Keratinocyte (primary cell): ENCODE measurements around the gene HS3ST3A1. TPM values are rescaled to one million over a fixed set of nuclear protein-coding genes. Genes with fewer than 3 reads are reported as not detected.

Experiments
- DNase-seq: peaks from one replicate; pipeline ENCODE4 v3.0.0-alpha.2; 2011; ENCODE audit warnings: low read depth, missing footprints, low spot score
- FAIRE-seq: peaks from 2 replicates; lab custom pipeline; 2011; peaks lifted over from hg19 to GRCh38; lab: Jason Lieb, UNC
- H2AFZ ChIP-seq: 2 replicates; pipeline ENCODE4 v1.6.0; 2012; ENCODE audit warnings: low read length, control low read depth, inconsistent platforms; ENCODE audit not compliant: control insufficient read depth
- H3K27ac ChIP-seq: 2 replicates; pipeline ENCODE4 v1.5.1; 2011; ENCODE audit warnings: low read length; ENCODE audit not compliant: control insufficient read depth, insufficient read depth
- H3K27me3 ChIP-seq: 3 replicates; pipeline ENCODE4 v1.6.0; 2011; ENCODE audit warnings: low read length; ENCODE audit not compliant: control insufficient read depth, insufficient read depth; ENCODE audit errors: extremely low read depth
- H3K36me3 ChIP-seq, 2 experiments: 2 replicates in 1 of 2; 3 replicates in 1 of 2; pipeline ENCODE4 v1.5.1; 2011; ENCODE audit warnings: low read length in 2 of 2, mild to moderate bottlenecking in 1 of 2; ENCODE audit not compliant: control insufficient read depth in 2 of 2, insufficient read depth in 2 of 2; ENCODE audit errors: extremely low read depth in 1 of 2
- H3K4me1 ChIP-seq: 3 replicates; pipeline ENCODE4 v1.5.1; 2011; ENCODE audit warnings: low read length; ENCODE audit not compliant: control insufficient read depth, insufficient read depth; ENCODE audit errors: extremely low read depth
- H3K4me2 ChIP-seq: 3 replicates; pipeline ENCODE4 v1.6.0; 2011; ENCODE audit warnings: low read depth, low read length; ENCODE audit not compliant: control insufficient read depth, insufficient read depth; ENCODE audit errors: extremely low read depth
- H3K4me3 ChIP-seq, 3 experiments: fragments of 200-600 bp in 1 of 3; sonication (generic) in 1 of 3; 2 replicates in 2 of 3; 3 replicates in 1 of 3; pipeline ENCODE4 v1.5.1; 2011 to 2016; ENCODE audit warnings: low read length in 3 of 3, mild to moderate bottlenecking in 3 of 3, control low read depth in 2 of 3, inconsistent platforms in 1 of 3, low read depth in 1 of 3, mixed read lengths in 1 of 3, mixed run types in 1 of 3, moderate library complexity in 1 of 3; ENCODE audit not compliant: control insufficient read depth in 2 of 3, insufficient read depth in 2 of 3; ENCODE audit errors: extremely low read depth in 1 of 3
- H3K79me2 ChIP-seq: 2 replicates; pipeline ENCODE4 v1.6.0; 2012; ENCODE audit warnings: low read length; ENCODE audit not compliant: control insufficient read depth, insufficient read depth
- H3K9ac ChIP-seq: 3 replicates; pipeline ENCODE4 v1.6.0; 2011; ENCODE audit warnings: low read length; ENCODE audit not compliant: control insufficient read depth, insufficient read depth; ENCODE audit errors: extremely low read depth
- H3K9me1 ChIP-seq: 3 replicates; pipeline ENCODE4 v1.6.0; 2011; ENCODE audit warnings: low read length; ENCODE audit not compliant: control insufficient read depth, insufficient read depth; ENCODE audit errors: extremely low read depth
- H3K9me3 ChIP-seq: 2 replicates; pipeline ENCODE4 v1.5.1; 2012; ENCODE audit warnings: low read depth, low read length; ENCODE audit not compliant: control insufficient read depth
- H4K20me1 ChIP-seq: 3 replicates; pipeline ENCODE4 v1.6.0; 2011; ENCODE audit warnings: low read length; ENCODE audit not compliant: control insufficient read depth, insufficient read depth; ENCODE audit errors: extremely low read depth
- EZH2 ChIP-seq: IDR thresholded peaks from one replicate; pipeline ENCODE4 v1.6.1; 2012; ENCODE audit warnings: inconsistent platforms, mild to moderate bottlenecking, low read length, moderate library complexity
- dilution Hi-C: fragments of 300-500 bp; cut with MboI; formaldehyde crosslinking; loops from one replicate; pipeline ENCODE4 v1.7.0; 2020; ENCODE audit warnings: low sequenced_read_pairs; ENCODE audit not compliant: extremely low pct_ligation_motif_present
- polyA plus RNA-seq, 5 experiments: library from polyadenylated mRNA; depleted of rRNA in 3 of 5; stranded (reverse) in 3 of 5; stranded (forward) in 1 of 5; unstranded in 1 of 5; fragments of >200 nt; gene quantifications; 1 replicate in 1 of 5; 2 replicates in 3 of 5; 3 replicates in 1 of 5; pipeline versions ENCODE4 v1.2.1 to v1.2.3, GENCODE V29; 2011 to 2012; ENCODE audit warnings: missing spikeins in 2 of 5, low read depth in 1 of 5, low replicate concordance in 1 of 5
- TF ChIP-seq, protein P1 (sequence below), 3 experiments: IDR thresholded peaks in 1 of 3; conservative IDR thresholded peaks in 1 of 3; optimal IDR thresholded peaks in 1 of 3; 2 replicates in 2 of 3; 3 replicates in 1 of 3; pipeline versions ENCODE3 to v1.5.1; 2011; ENCODE audit warnings: low read length in 3 of 3, mild to moderate bottlenecking in 3 of 3, moderate library complexity in 2 of 3, control low read depth in 1 of 3, inconsistent platforms in 1 of 3; ENCODE audit not compliant: insufficient read depth in 2 of 3; ENCODE audit errors: extremely low read depth in 1 of 3

HS3ST3A1 gene
- polyA plus RNA-seq, 1 donor (not counting 4 experiments of a cell fraction or from before 2014, with no cell fraction given), result 0.04 TPM

DNA sequence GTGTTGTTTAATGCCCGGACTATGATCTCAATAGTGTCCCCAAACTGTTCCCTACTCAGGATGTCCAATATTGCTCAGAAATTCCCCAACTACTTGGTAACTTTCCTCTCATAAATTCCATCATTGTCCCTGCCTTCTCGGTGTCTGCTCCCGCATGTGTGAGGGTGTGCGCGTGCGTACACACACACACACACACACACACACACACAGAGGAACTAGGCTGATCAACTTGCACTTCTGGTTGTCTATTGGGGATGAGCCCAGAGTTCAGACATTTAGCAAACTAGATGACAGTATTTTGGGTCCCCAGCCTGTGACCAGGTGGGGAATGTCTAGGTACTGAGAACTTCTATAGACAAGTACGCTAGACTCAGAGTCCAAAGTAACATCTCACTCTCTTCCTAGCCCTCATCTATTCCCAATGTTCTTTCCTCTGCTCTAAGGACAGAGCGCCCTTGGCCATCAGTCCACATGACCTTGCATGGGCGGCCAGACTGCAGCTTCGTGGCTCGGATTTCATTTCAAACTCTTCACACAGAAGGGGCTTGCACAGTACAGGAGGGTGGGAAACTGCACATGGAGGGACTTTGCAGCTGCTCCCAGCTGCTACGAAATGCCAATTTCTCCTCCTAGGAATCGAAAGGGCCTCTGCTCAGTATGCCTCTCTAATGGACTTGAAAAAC is 5.3 kb downstream of the HS3ST3A1 start:
- dilution Hi-C loops, result no loop called here
- no peak overlapping the region for H3K9ac ChIP-seq

DNA sequence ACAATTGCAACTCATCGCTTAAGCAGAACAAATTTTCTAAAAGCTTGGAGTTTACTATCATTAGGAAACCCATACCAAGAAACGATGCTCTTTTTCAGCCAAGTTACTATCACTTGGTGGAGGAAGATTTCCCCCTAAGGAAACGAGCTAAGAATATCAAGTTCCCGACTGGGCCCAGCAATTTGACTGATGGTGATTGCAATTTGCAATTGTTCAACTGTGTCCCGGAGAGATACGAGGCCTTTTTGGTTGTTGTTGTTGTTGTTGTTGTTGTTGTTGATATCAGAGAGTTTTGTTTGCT is 6.2 kb downstream of the HS3ST3A1 start:
- H3K27me3 ChIP-seq, result peaks cover 7% of the 10 kb centered on the region
- no peaks in the 10 kb centered on the region for H3K9me1 ChIP-seq
- DNase-seq, result no peak
- H4K20me1 ChIP-seq, result no peaks in the 10 kb centered on the region
- dilution Hi-C loops, result no loop called here
- no peak overlapping the region for H3K27ac ChIP-seq
- no peaks in the 10 kb centered on the region for H3K4me1 ChIP-seq
- H3K4me3 ChIP-seq, result no peak overlapping the region
- TF ChIP-seq EZH2, result no peak
- TF ChIP-seq, protein P1, sequence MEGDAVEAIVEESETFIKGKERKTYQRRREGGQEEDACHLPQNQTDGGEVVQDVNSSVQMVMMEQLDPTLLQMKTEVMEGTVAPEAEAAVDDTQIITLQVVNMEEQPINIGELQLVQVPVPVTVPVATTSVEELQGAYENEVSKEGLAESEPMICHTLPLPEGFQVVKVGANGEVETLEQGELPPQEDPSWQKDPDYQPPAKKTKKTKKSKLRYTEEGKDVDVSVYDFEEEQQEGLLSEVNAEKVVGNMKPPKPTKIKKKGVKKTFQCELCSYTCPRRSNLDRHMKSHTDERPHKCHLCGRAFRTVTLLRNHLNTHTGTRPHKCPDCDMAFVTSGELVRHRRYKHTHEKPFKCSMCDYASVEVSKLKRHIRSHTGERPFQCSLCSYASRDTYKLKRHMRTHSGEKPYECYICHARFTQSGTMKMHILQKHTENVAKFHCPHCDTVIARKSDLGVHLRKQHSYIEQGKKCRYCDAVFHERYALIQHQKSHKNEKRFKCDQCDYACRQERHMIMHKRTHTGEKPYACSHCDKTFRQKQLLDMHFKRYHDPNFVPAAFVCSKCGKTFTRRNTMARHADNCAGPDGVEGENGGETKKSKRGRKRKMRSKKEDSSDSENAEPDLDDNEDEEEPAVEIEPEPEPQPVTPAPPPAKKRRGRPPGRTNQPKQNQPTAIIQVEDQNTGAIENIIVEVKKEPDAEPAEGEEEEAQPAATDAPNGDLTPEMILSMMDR (optimal IDR thresholded peaks at IDR 0.05 in 1 of 3, IDR thresholded peaks at IDR 0.05 in 1 of 3, conservative IDR thresholded peaks at IDR 0.05 in 1 of 3; ENCODE audit: extremely low read depth in 1 of 3, insufficient read depth in 2 of 3, low read length in 3 of 3), result no peak
- H3K9me3 ChIP-seq, result no peaks in the 10 kb centered on the region
- H2AFZ ChIP-seq, result no peak overlapping the region
- H3K36me3 ChIP-seq, result no peaks in the 10 kb centered on the region
- no peak overlapping the region for H3K9ac ChIP-seq
- no peaks in the 10 kb centered on the region for H3K79me2 ChIP-seq
- FAIRE-seq, result no peak
- no peak overlapping the region for H3K4me2 ChIP-seq

More for the DNA sequence above, 5.3 kb downstream of the HS3ST3A1 start:
- Histone ChIP-seq H3K4me3 (no peak overlapping the region), H3K79me2 (no peaks in the 10 kb centered on the region), H2AFZ (no peak overlapping the region), H3K27ac (no peak overlapping the region), H3K4me2 (no peak overlapping the region), H3K36me3 (no peaks in the 10 kb centered on the region), H3K9me3 (no peaks in the 10 kb centered on the region), H3K27me3 (peaks cover 15% of the 10 kb centered on the region), H3K4me1 (no peaks in the 10 kb centered on the region), H4K20me1 (no peaks in the 10 kb centered on the region), H3K9me1 (no peaks in the 10 kb centered on the region)
- FAIRE-seq, result no peak
- DNase-seq, result no peak
- TF ChIP-seq, protein P1 (optimal IDR thresholded peaks at IDR 0.05 in 1 of 3, IDR thresholded peaks at IDR 0.05 in 1 of 3, conservative IDR thresholded peaks at IDR 0.05 in 1 of 3; ENCODE audit: extremely low read depth in 1 of 3, insufficient read depth in 2 of 3, low read length in 3 of 3), result no peak
- TF ChIP-seq EZH2, result no peak
